Lower lobe of right lung (tissue), 2 donors: Measurements from ENCODE around the gene CXCR3. TPM values are rescaled to one million over a fixed set of nuclear protein-coding genes. Genes with fewer than 3 reads are reported as not detected.
"Not testable (repeated sequence)": the region's sequence is repeated elsewhere in the genome, so short reads cannot be mapped to it uniquely, and the experiment has no call there.

Source experiments
- ATAC-seq, 2 donors: fragments of 200-7000 bp; cut with Tn5 transposase; one replicate each; pipeline ENCODE4 v1.9.1; 2020 to 2022; ENCODE audit warnings: mild to moderate bottlenecking in 2 of 2, moderate library complexity in 2 of 2
- DNase-seq: peaks from one replicate; pipeline ENCODE4 v3.0.0-alpha.2; 2020
- H3K27ac ChIP-seq: fragments of 200-600 bp; one replicate; pipeline ENCODE4 v1.8.0; 2022
- H3K27me3 ChIP-seq: fragments of 200-600 bp; one replicate; pipeline ENCODE4 v1.8.0; 2022; ENCODE audit warnings: low read depth
- H3K36me3 ChIP-seq: fragments of 200-600 bp; one replicate; pipeline ENCODE4 v1.8.0; 2022; ENCODE audit warnings: mild to moderate bottlenecking
- H3K4me1 ChIP-seq: fragments of 200-600 bp; one replicate; pipeline ENCODE4 v1.8.0; 2022
- H3K4me3 ChIP-seq: fragments of 200-600 bp; one replicate; pipeline ENCODE4 v1.8.0; 2022; ENCODE audit warnings: mild to moderate bottlenecking
- H3K9me3 ChIP-seq: fragments of 200-600 bp; one replicate; pipeline ENCODE4 v1.8.0; 2022
- intact Hi-C: fragments of 100-400 bp; cut with DNase I; formaldehyde crosslinking; loops from one replicate; pipeline ENCODE4 v1.11.0; 2022
- total RNA-seq: library from RNA; stranded (reverse); fragmentation: NEBNext Ultra II Directional; extraction: Animal tissue kit (Norgen Biotek cat#: 25700); gene quantifications from one replicate; pipeline ENCODE4 v1.2.1, GENCODE V29; 2021
- TF ChIP-seq, protein P1 (sequence below): fragments of 200-600 bp; IDR thresholded peaks from one replicate; pipeline ENCODE4 v1.8.0; 2022; ENCODE audit warnings: antibody characterized with exemption, mild to moderate bottlenecking
- donor health status: DM: no; HTN: yes; CAD: no; lungs with severe emphysema.

The CXCR3 gene
- total RNA-seq, 1 donor from 2014 or later: 1.9 TPM

GRCh38 chrX:71573590-71573989, 44.7 kb downstream of the CXCR3 start:
- Histone ChIP-seq H3K27ac (no peak overlapping the region), H3K9me3 (no peaks in the 10 kb centered on the region), H3K27me3 (no peaks in the 10 kb centered on the region), H3K36me3 (peaks cover 76% of the 10 kb centered on the region), H3K4me3 (no peak overlapping the region), H3K4me1 (no peaks in the 10 kb centered on the region)
- DNase-seq: no peak
- intact Hi-C loops: no loop called here
- TF ChIP-seq, protein P1, sequence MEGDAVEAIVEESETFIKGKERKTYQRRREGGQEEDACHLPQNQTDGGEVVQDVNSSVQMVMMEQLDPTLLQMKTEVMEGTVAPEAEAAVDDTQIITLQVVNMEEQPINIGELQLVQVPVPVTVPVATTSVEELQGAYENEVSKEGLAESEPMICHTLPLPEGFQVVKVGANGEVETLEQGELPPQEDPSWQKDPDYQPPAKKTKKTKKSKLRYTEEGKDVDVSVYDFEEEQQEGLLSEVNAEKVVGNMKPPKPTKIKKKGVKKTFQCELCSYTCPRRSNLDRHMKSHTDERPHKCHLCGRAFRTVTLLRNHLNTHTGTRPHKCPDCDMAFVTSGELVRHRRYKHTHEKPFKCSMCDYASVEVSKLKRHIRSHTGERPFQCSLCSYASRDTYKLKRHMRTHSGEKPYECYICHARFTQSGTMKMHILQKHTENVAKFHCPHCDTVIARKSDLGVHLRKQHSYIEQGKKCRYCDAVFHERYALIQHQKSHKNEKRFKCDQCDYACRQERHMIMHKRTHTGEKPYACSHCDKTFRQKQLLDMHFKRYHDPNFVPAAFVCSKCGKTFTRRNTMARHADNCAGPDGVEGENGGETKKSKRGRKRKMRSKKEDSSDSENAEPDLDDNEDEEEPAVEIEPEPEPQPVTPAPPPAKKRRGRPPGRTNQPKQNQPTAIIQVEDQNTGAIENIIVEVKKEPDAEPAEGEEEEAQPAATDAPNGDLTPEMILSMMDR: no peak
- ATAC-seq: no peak

- peak in 1 of 2 donors; percentile 69 for ATAC-seq
- H3K36me3 ChIP-seq: peaks cover 93% of the 10 kb centered on the region
- H3K27me3 ChIP-seq, H3K4me1 ChIP-seq, H3K4me3 ChIP-seq, intact Hi-C loops, H3K9me3 ChIP-seq, H3K27ac ChIP-seq: not testable (repeated sequence)
- peak; percentile 61 for DNase-seq
Observed at GRCh38 chrX:71571390-71571789, 46.9 kb downstream of the CXCR3 start.

Other genes starting within 250 kb of the CXCR3 start
- gene OGT, start 85.4 kb downstream of the CXCR3 start, total RNA-seq: 149 TPM
- 2.1 TPM for gene GCNA, start 40.1 kb downstream of the CXCR3 start, total RNA-seq
- gene CXorf49, start 99.8 kb upstream of the CXCR3 start, total RNA-seq: not detected
- gene CXorf49B, start 144.8 kb upstream of the CXCR3 start, total RNA-seq: not detected